Muscle of leg (tissue), 11 donors: ENCODE data around the gene AKR1E2. TPM values are rescaled to one million over a fixed set of nuclear protein-coding genes. Genes with fewer than 3 reads are reported as not detected.
A peak's percentile ranks its signal among the peaks of the same experiment; 100 is the strongest.

Experiments used
- DNase-seq: peaks from one replicate; pipeline ENCODE4 v3.0.0; 2013
- H3K27ac ChIP-seq: one replicate; pipeline ENCODE4 v1.5.1; 2013; ENCODE audit warnings: mild to moderate bottlenecking, low read length, control low read depth
- H3K27me3 ChIP-seq: one replicate; pipeline ENCODE4 v1.6.1; 2013; ENCODE audit warnings: low read length; ENCODE audit not compliant: control insufficient read depth, insufficient read depth
- H3K36me3 ChIP-seq: one replicate; pipeline ENCODE4 v1.6.1; 2013; ENCODE audit warnings: low read length; ENCODE audit not compliant: control insufficient read depth, insufficient read depth
- H3K4me1 ChIP-seq: one replicate; pipeline ENCODE4 v1.6.1; 2013; ENCODE audit warnings: low read length; ENCODE audit not compliant: control insufficient read depth, insufficient read depth
- H3K4me3 ChIP-seq: one replicate; pipeline ENCODE4 v1.5.1; 2013; ENCODE audit warnings: low read length, control low read depth
- H3K9me3 ChIP-seq: replicated peaks from 2 replicates; pipeline ENCODE4 v1.6.1; 2013; ENCODE audit warnings: low read depth, low read length; ENCODE audit not compliant: control insufficient read depth
- WGBS: methylation state at CpG from one replicate; pipeline ENCODE4 v1.1.5; 2013; ENCODE audit warnings: missing lambda C conversion rate; ENCODE audit not compliant: insufficient coverage; 5-methylcytosine and 5-hydroxymethylcytosine counted together
- polyA plus RNA-seq, 8 donors: library from polyadenylated mRNA; unstranded; fragments of 120-200 nt; gene quantifications; one replicate each; pipeline versions ENCODE4 v1.2.1 to v1.2.3, GENCODE V29; 2013; ENCODE audit warnings: inconsistent platforms in 1 of 8, low replicate concordance in 1 of 8; ENCODE audit not compliant: insufficient read length in 8 of 8, insufficient read depth in 1 of 8
- total RNA-seq: library from RNA; stranded (reverse); fragments of 120-200 nt; gene quantifications from one replicate; pipeline ENCODE4 v1.2.4, GENCODE V29; 2013

AKR1E2 gene
- total and polyA plus RNA-seq, 9 donors: 2.0 to 7.8 (median 3.1) TPM

- no peak for DNase-seq
- no peaks in the 10 kb centered on the region for H3K9me3 ChIP-seq
- no peaks in the 10 kb centered on the region for H3K27me3 ChIP-seq
- peak overlapping the region; percentile 85 for H3K27ac ChIP-seq
- WGBS: 39% methylated on average over 10 of the region's 13 CpGs
- H3K4me1 ChIP-seq: peaks cover 6% of the 10 kb centered on the region
- H3K36me3 ChIP-seq: peaks cover 5% of the 10 kb centered on the region
- H3K4me3 ChIP-seq: peak overlapping the region; percentile 48
Measured at GRCh38 chr10:4826792-4827324, 851 bp downstream of the AKR1E2 start.

GRCh38 chr10:4828005-4828404 is 2.0 kb downstream of the AKR1E2 start:
- H3K4me3 ChIP-seq: no peak overlapping the region
- H3K9me3 ChIP-seq: no peaks in the 10 kb centered on the region
- H3K36me3 ChIP-seq: peaks cover 11% of the 10 kb centered on the region
- H3K4me1 ChIP-seq: peaks cover 6% of the 10 kb centered on the region
- no peak overlapping the region for H3K27ac ChIP-seq
- no peak for DNase-seq
- H3K27me3 ChIP-seq: no peaks in the 10 kb centered on the region
- 78% methylated on average over 3 of the region's 8 CpGs for WGBS

GRCh38 chr10:4830551-4830950 is 4.5 kb downstream of the AKR1E2 start:
- no peaks in the 10 kb centered on the region for H3K9me3 ChIP-seq
- 89% methylated on average over 7 of the region's 8 CpGs for WGBS
- peaks cover 6% of the 10 kb centered on the region for H3K4me1 ChIP-seq
- no peak overlapping the region for H3K27ac ChIP-seq
- H3K36me3 ChIP-seq: peaks cover 26% of the 10 kb centered on the region
- H3K27me3 ChIP-seq: no peaks in the 10 kb centered on the region
- DNase-seq: no peak
- H3K4me3 ChIP-seq: no peak overlapping the region

GRCh38 chr10:4831091-4831490 is 5.1 kb downstream of the AKR1E2 start:
- whole genome bisulfite sequencing: 94% methylated on average over 2 of the region's 5 CpGs
- Histone ChIP-seq H3K4me3 (no peak overlapping the region), H3K4me1 (peaks cover 5% of the 10 kb centered on the region), H3K27ac (no peak overlapping the region), H3K27me3 (no peaks in the 10 kb centered on the region), H3K36me3 (peaks cover 31% of the 10 kb centered on the region), H3K9me3 (no peaks in the 10 kb centered on the region)
- no peak for DNase-seq

- Histone ChIP-seq H3K9me3 (no peaks in the 10 kb centered on the region), H3K27ac (no peak overlapping the region), H3K4me1 (no peaks in the 10 kb centered on the region), H3K4me3 (no peak overlapping the region), H3K27me3 (no peaks in the 10 kb centered on the region), H3K36me3 (peaks cover 47% of the 10 kb centered on the region)
- WGBS: 92% methylated on average over 7 of the region's 7 CpGs
- no peak for DNase-seq
Measured at GRCh38 chr10:4833286-4833685, 7.3 kb downstream of the AKR1E2 start.

- Histone ChIP-seq H3K9me3 (no peaks in the 10 kb centered on the region), H3K4me1 (no peaks in the 10 kb centered on the region), H3K27ac (no peak overlapping the region), H3K4me3 (no peak overlapping the region), H3K27me3 (no peaks in the 10 kb centered on the region), H3K36me3 (peaks cover 54% of the 10 kb centered on the region)
- WGBS: no CpG with 5 or more reads among the region's 4 CpGs
- no peak for DNase-seq
Measured at GRCh38 chr10:4834898-4835405, 8.9 kb downstream of the AKR1E2 start.

GRCh38 chr10:4835494-4835918 is 9.5 kb downstream of the AKR1E2 start:
- Histone ChIP-seq H3K4me3 (no peak overlapping the region), H3K27me3 (no peaks in the 10 kb centered on the region), H3K9me3 (no peaks in the 10 kb centered on the region), H3K36me3 (peaks cover 54% of the 10 kb centered on the region), H3K4me1 (no peaks in the 10 kb centered on the region), H3K27ac (no peak overlapping the region)
- DNase-seq: no peak
- 80% methylated on average over 4 of the region's 5 CpGs for WGBS

GRCh38 chr10:4836416-4836969 is 10.5 kb downstream of the AKR1E2 start:
- peaks cover 56% of the 10 kb centered on the region for H3K36me3 ChIP-seq
- DNase-seq: no peak

GRCh38 chr10:4837551-4837950 is 11.5 kb downstream of the AKR1E2 start:
- no peaks in the 10 kb centered on the region for H3K27me3 ChIP-seq
- peaks cover 48% of the 10 kb centered on the region for H3K36me3 ChIP-seq
- no peak for DNase-seq
- no peaks in the 10 kb centered on the region for H3K9me3 ChIP-seq
- no peak overlapping the region for H3K4me3 ChIP-seq
- no CpG with 5 or more reads among the region's 1 CpG for WGBS
- H3K4me1 ChIP-seq: no peaks in the 10 kb centered on the region
- H3K27ac ChIP-seq: no peak overlapping the region

More at GRCh38 chr10:4836416-4836969, 10.5 kb downstream of the AKR1E2 start:
- Histone ChIP-seq H3K27ac (no peak overlapping the region), H3K9me3 (no peaks in the 10 kb centered on the region), H3K4me3 (no peak overlapping the region), H3K4me1 (no peaks in the 10 kb centered on the region), H3K27me3 (no peaks in the 10 kb centered on the region)
- WGBS: 96% methylated on average over 7 of the region's 8 CpGs

GRCh38 chr10:4838743-4839142 is 12.7 kb downstream of the AKR1E2 start:
- no peak for DNase-seq
- no peaks in the 10 kb centered on the region for H3K27me3 ChIP-seq
- no peaks in the 10 kb centered on the region for H3K9me3 ChIP-seq
- no peak overlapping the region for H3K27ac ChIP-seq
- WGBS: 40% methylated on average over 2 of the region's 3 CpGs
- no peak overlapping the region for H3K4me3 ChIP-seq
- H3K4me1 ChIP-seq: no peaks in the 10 kb centered on the region
- H3K36me3 ChIP-seq: peaks cover 48% of the 10 kb centered on the region
